Endothelial cell of umbilical vein (primary cell): Measurements from ENCODE around the gene SOX13. TPM values are rescaled to one million over a fixed set of nuclear protein-coding genes. Genes with fewer than 3 reads are reported as not detected.

ENCODE experiments used
- BruUV-seq: library from RNA; stranded (reverse); fragments of 400-500 nt; replicated peaks from 2 replicates; lab custom pipeline; 2021; lab: Mats Ljungman, UMichigan
- CTCF ChIA-PET: fragments of 300-600, 350-600 bp; sonication (Branson Sonifier 250); formaldehyde crosslinking; loops from one replicate; lab custom pipeline; 2021; ENCODE audit warnings: antibody characterized with exemption, inconsistent platforms; lab: Charles Lee
- POLR2A ChIA-PET: fragments of 300-600, 350-600 bp; sonication (Branson Sonifier 250); formaldehyde crosslinking; loops from one replicate; lab custom pipeline; 2021; ENCODE audit warnings: antibody characterized with exemption, inconsistent platforms; lab: Charles Lee
- DNase-seq: peaks from one replicate; pipeline ENCODE4 v3.0.0-alpha.2; 2011; ENCODE audit warnings: low read depth, low spot score
- FAIRE-seq: peaks from 2 replicates; lab custom pipeline; 2011; peaks lifted over from hg19 to GRCh38; lab: Jason Lieb, UNC
- H2AFZ ChIP-seq: 2 replicates; pipeline ENCODE4 v1.6.0; 2012; ENCODE audit warnings: low read depth, low read length, control low read depth, inconsistent platforms
- H3K27ac ChIP-seq: 2 replicates; pipeline ENCODE4 v1.5.1; 2011; ENCODE audit warnings: low read depth, mild to moderate bottlenecking, control low read depth, low read length, moderate library complexity; ENCODE audit not compliant: insufficient read depth
- H3K27me3 ChIP-seq, 2 experiments: 2 replicates each; pipeline versions ENCODE4 v1.6.0 to v1.6.1; 2011; ENCODE audit warnings: low read length in 2 of 2, mixed read lengths in 1 of 2; ENCODE audit not compliant: control insufficient read depth in 2 of 2, insufficient read depth in 2 of 2
- H3K36me3 ChIP-seq, 2 experiments: 2 replicates in 1 of 2; 3 replicates in 1 of 2; pipeline ENCODE4 v1.5.1; 2011; ENCODE audit warnings: low read length in 2 of 2, mild to moderate bottlenecking in 1 of 2, moderate library complexity in 1 of 2; ENCODE audit not compliant: control insufficient read depth in 2 of 2, insufficient read depth in 2 of 2; ENCODE audit errors: extremely low read depth in 1 of 2
- H3K4me1 ChIP-seq: 3 replicates; pipeline ENCODE4 v1.5.1; 2011; ENCODE audit warnings: mild to moderate bottlenecking, low read length; ENCODE audit not compliant: control insufficient read depth, insufficient read depth; ENCODE audit errors: extremely low read depth
- H3K4me2 ChIP-seq: 2 replicates; pipeline ENCODE4 v1.6.1; 2011; ENCODE audit warnings: low read length, control low read depth, mixed read lengths; ENCODE audit not compliant: insufficient read depth
- H3K4me3 ChIP-seq, 3 experiments: fragments of 200-600 bp in 1 of 3; sonication (generic), shearing (Covaris generic) in 1 of 3; replicated peaks in 1 of 3; 2 replicates each; pipeline ENCODE4 v1.5.1; 2011 to 2016; ENCODE audit warnings: control low read depth in 3 of 3, low read length in 3 of 3, mild to moderate bottlenecking in 2 of 3, inconsistent platforms in 1 of 3, low read depth in 1 of 3, moderate library complexity in 1 of 3; ENCODE audit not compliant: insufficient read depth in 1 of 3
- H3K79me2 ChIP-seq: 2 replicates; pipeline ENCODE4 v1.6.0; 2012; ENCODE audit warnings: low read length, inconsistent platforms; ENCODE audit not compliant: control insufficient read depth, insufficient read depth
- H3K9ac ChIP-seq: replicated peaks from 2 replicates; pipeline ENCODE3; 2011; ENCODE audit warnings: low read length, control low read depth; ENCODE audit not compliant: insufficient read depth; ENCODE audit errors: extremely low read depth
- H3K9me1 ChIP-seq: replicated peaks from 3 replicates; pipeline ENCODE4 v1.6.0; 2011; ENCODE audit warnings: mild to moderate bottlenecking, low read length; ENCODE audit not compliant: control insufficient read depth, insufficient read depth; ENCODE audit errors: extremely low read depth
- H3K9me3 ChIP-seq: replicated peaks from 2 replicates; pipeline ENCODE4 v1.5.1; 2012; ENCODE audit warnings: low read length, inconsistent platforms; ENCODE audit not compliant: control insufficient read depth, insufficient read depth
- H4K20me1 ChIP-seq: replicated peaks from 2 replicates; pipeline ENCODE3; 2011; ENCODE audit warnings: mild to moderate bottlenecking, low read length; ENCODE audit not compliant: control insufficient read depth, insufficient read depth; ENCODE audit errors: extremely low read depth
- CTCF ChIP-seq, 2 donors: IDR thresholded peaks; 1 replicate in 1 of 2; 2 replicates in 1 of 2; pipeline ENCODE4 v1.5.1; 2011; ENCODE audit warnings: low read length in 2 of 2, mild to moderate bottlenecking in 2 of 2, moderate library complexity in 2 of 2, control low read depth in 1 of 2, inconsistent platforms in 1 of 2, low read depth in 1 of 2; ENCODE audit not compliant: insufficient read depth in 1 of 2; ENCODE audit errors: extremely low read depth in 1 of 2
- EZH2 ChIP-seq: IDR thresholded peaks from 2 replicates; pipeline ENCODE4 v1.6.1; 2012; ENCODE audit warnings: borderline replicate concordance, low read depth, mild to moderate bottlenecking, moderate library complexity, low read length, inconsistent platforms; ENCODE audit not compliant: severe bottlenecking
- GATA2 ChIP-seq: IDR thresholded peaks from 2 replicates; pipeline ENCODE4 v1.7.0; 2011; ENCODE audit warnings: low read depth, mild to moderate bottlenecking, moderate library complexity, mixed read lengths, low read length; ENCODE audit not compliant: insufficient read length, insufficient read depth
- MYC ChIP-seq: IDR thresholded peaks from one replicate; pipeline ENCODE4 v1.6.1; 2011; ENCODE audit warnings: mild to moderate bottlenecking, low read depth, low read length
- POLR2AphosphoS5 ChIP-seq: IDR thresholded peaks from 2 replicates; pipeline ENCODE4 v1.6.1; 2012; ENCODE audit warnings: low read depth, mild to moderate bottlenecking, control low read depth, low read length, moderate library complexity; ENCODE audit not compliant: insufficient read depth
- dilution Hi-C: fragments of 300-500 bp; cut with MboI; formaldehyde crosslinking; loops from one replicate; pipeline ENCODE4 v1.15.0; 2019; ENCODE audit warnings: low sequenced_read_pairs; ENCODE audit not compliant: extremely low pct_ligation_motif_present
- intact Hi-C: fragments of 100-400 bp; cut with micrococcal nuclease; formaldehyde crosslinking; loops from one replicate; pipeline ENCODE4 v1.10.0; 2022
- polyA plus RNA-seq, 4 experiments: library from polyadenylated mRNA; depleted of rRNA in 3 of 4; stranded (reverse) in 3 of 4; unstranded in 1 of 4; fragments of >200 nt; gene quantifications; 2 replicates each; pipeline versions ENCODE4 v1.2.1 to v1.2.3, GENCODE V29; 2011 to 2012; ENCODE audit warnings: missing spikeins in 1 of 4
- total RNA-seq: library from RNA; stranded (reverse); gene quantifications from 2 replicates; pipeline ENCODE4 v1.2.3, GENCODE V29; 2021

SOX13 gene
- total and polyA plus RNA-seq, 2 donors (not counting 3 experiments of a cell fraction or from before 2014, with no cell fraction given) = 40.8 to 57.7 TPM

- Histone ChIP-seq H3K79me2 (peaks cover 26% of the 10 kb centered on the region), H3K27me3 (no peaks in the 10 kb centered on the region), H3K9me3 (no peaks in the 10 kb centered on the region), H3K4me3 (no peak overlapping the region), H3K4me2 (no peak overlapping the region), H2AFZ (no peak overlapping the region), H4K20me1 (no peaks in the 10 kb centered on the region), H3K36me3 (no peaks in the 10 kb centered on the region), H3K9me1 (no peaks in the 10 kb centered on the region), H3K27ac (no peak overlapping the region), H3K4me1 (peaks cover 28% of the 10 kb centered on the region), H3K9ac (no peak overlapping the region)
- ChIA-PET POLR2A (no interaction called here), CTCF (interaction anchor here (0.9 to 1.3 kb wide), 3 partner anchors 9 to 221 kb away, joined by 3 to 6 read pairs (median 4); no protein-coding TSS in a partner anchor)
- no TSS peak for BruUV-seq
- TF ChIP-seq CTCF (IDR thresholded peaks at IDR 0.05; ENCODE audit: extremely low read depth in 1 of 2, insufficient read depth in 1 of 2, low read depth in 1 of 2, low read length in 2 of 2) (no peak), GATA2 (no peak)
- dilution Hi-C loops (no loop called here), intact Hi-C loops (no loop called here)
- DNase-seq = no peak
- no peak for FAIRE-seq
Measured at GRCh38 chr1:204092632-204093420, 19.9 kb downstream of the SOX13 start.

- Histone ChIP-seq H3K4me3 (no peak overlapping the region), H4K20me1 (no peaks in the 10 kb centered on the region), H3K27me3 (no peaks in the 10 kb centered on the region), H2AFZ (no peak overlapping the region), H3K9me1 (no peaks in the 10 kb centered on the region), H3K9me3 (no peaks in the 10 kb centered on the region), H3K27ac (no peak overlapping the region), H3K4me1 (peaks cover 23% of the 10 kb centered on the region), H3K4me2 (no peak overlapping the region), H3K9ac (no peak overlapping the region), H3K36me3 (no peaks in the 10 kb centered on the region), H3K79me2 (peaks cover 22% of the 10 kb centered on the region)
- DNase-seq (no peak), FAIRE-seq (no peak)
- CTCF ChIA-PET = interaction anchor here (1.3 to 1.5 kb wide), 3 partner anchors 9 to 222 kb away, joined by 4 to 6 read pairs (median 6); no protein-coding TSS in a partner anchor
- no TSS peak for BruUV-seq
- no peak for TF ChIP-seq EZH2
- no peak for TF ChIP-seq POLR2AphosphoS5
- no peak for TF ChIP-seq CTCF (IDR thresholded peaks at IDR 0.05; ENCODE audit: extremely low read depth in 1 of 2, insufficient read depth in 1 of 2, low read depth in 1 of 2, low read length in 2 of 2)
- TF ChIP-seq GATA2 = no peak
- no peak for TF ChIP-seq MYC
- dilution Hi-C loops (no loop called here), intact Hi-C loops (no loop called here)
- POLR2A ChIA-PET = no interaction called here
Measured at GRCh38 chr1:204093421-204093717, 20.5 kb downstream of the SOX13 start.
